HEK293 (cell line): ENCODE data around the gene ZFYVE28.
A peak's percentile ranks its signal among the peaks of the same experiment; 100 is the strongest.

Source experiments
- CTCF ChIA-PET: fragments of 350-600 bp; formaldehyde crosslinking; extraction: SDS; loops from one replicate; lab custom pipeline; 2021; ENCODE audit warnings: antibody characterized with exemption; lab: Yijun Ruan, JAX
- POLR2A ChIA-PET: fragments of 300-600 bp; formaldehyde crosslinking; extraction: SDS; loops from one replicate; lab custom pipeline; 2020; ENCODE audit warnings: antibody characterized with exemption, inconsistent platforms; lab: Yijun Ruan, JAX
- H3K27ac ChIP-seq: fragments of 200-500 bp; sonication (Bioruptor generic); 2 replicates; pipeline ENCODE4 v1.5.1; 2014; ENCODE audit warnings: low read depth, low read length, control low read depth, inconsistent platforms; ENCODE audit errors: extremely low read depth
- H3K36me3 ChIP-seq, 2 experiments: fragments of 200-500 bp in 1 of 2; sonication (Bioruptor generic) in 1 of 2; 1 replicate in 1 of 2; 2 replicates in 1 of 2; pipeline ENCODE4 v1.5.1; 2014 to 2017; ENCODE audit warnings: inconsistent platforms in 2 of 2, low read length in 2 of 2; ENCODE audit not compliant: control insufficient read depth in 2 of 2, insufficient read depth in 1 of 2
- H3K4me1 ChIP-seq: fragments of 200-500 bp; sonication (Bioruptor generic); 2 replicates; pipeline ENCODE4 v1.5.1; 2014; ENCODE audit warnings: mild to moderate bottlenecking, low read length, inconsistent platforms; ENCODE audit not compliant: control insufficient read depth, insufficient read depth
- H3K4me3 ChIP-seq: 2 replicates; pipeline ENCODE4 v1.5.1; 2011; ENCODE audit warnings: low read depth, mild to moderate bottlenecking, control low read depth, low read length, moderate library complexity
- H3K9me3 ChIP-seq: fragments of 200-500 bp; sonication (Bioruptor generic); 2 replicates; pipeline ENCODE4 v1.5.1; 2014; ENCODE audit warnings: low read depth, low read length, inconsistent platforms; ENCODE audit not compliant: control insufficient read depth, insufficient read depth
- EGR2 ChIP-seq: fragments of 450-650 bp; formaldehyde crosslinking; IDR thresholded peaks from 2 replicates; pipeline ENCODE4 v1.5.1; 2016; ENCODE audit warnings: low read depth, missing biosample characterization, missing genetic modification characterization
- GLIS1 ChIP-seq: fragments of 450-650 bp; formaldehyde crosslinking; IDR thresholded peaks from 2 replicates; pipeline ENCODE4 v1.5.1; 2016; ENCODE audit warnings: missing biosample characterization, missing genetic modification characterization
- SCRT2 ChIP-seq: fragments of 450-650 bp; formaldehyde crosslinking; IDR thresholded peaks from 2 replicates; pipeline ENCODE4 v1.5.1; 2016; ENCODE audit warnings: missing biosample characterization, missing genetic modification characterization
- SETDB1 ChIP-seq: IDR thresholded peaks from one replicate; pipeline ENCODE4 v1.6.1; 2017; ENCODE audit warnings: mild to moderate bottlenecking, low read length, moderate library complexity, mixed read lengths; ENCODE audit not compliant: insufficient read length
- ZNF10 ChIP-seq: fragments of 450-650 bp; formaldehyde crosslinking; IDR thresholded peaks from 2 replicates; pipeline ENCODE4 v1.5.1; 2017; ENCODE audit warnings: missing biosample characterization, missing genetic modification characterization
- ZNF174 ChIP-seq: fragments of 450-650 bp; formaldehyde crosslinking; IDR thresholded peaks from 2 replicates; pipeline ENCODE4 v1.5.0; 2017; ENCODE audit warnings: missing biosample characterization, mild to moderate bottlenecking, missing genetic modification characterization
- ZNF48 ChIP-seq: fragments of 450-650 bp; formaldehyde crosslinking; IDR thresholded peaks from 2 replicates; pipeline ENCODE4 v1.5.1; 2016; ENCODE audit warnings: missing biosample characterization, missing genetic modification characterization
- ZNF529 ChIP-seq: fragments of 450-650 bp; formaldehyde crosslinking; IDR thresholded peaks from 2 replicates; pipeline ENCODE4 v1.5.1; 2017; ENCODE audit warnings: missing genetic modification characterization, missing biosample characterization; ENCODE audit not compliant: insufficient replicate concordance
- ZNF560 ChIP-seq: fragments of 450-650 bp; formaldehyde crosslinking; IDR thresholded peaks from 2 replicates; pipeline ENCODE4 v1.5.1; 2017; ENCODE audit warnings: missing biosample characterization, missing genetic modification characterization, borderline replicate concordance
- ZNF623 ChIP-seq: fragments of 450-650 bp; formaldehyde crosslinking; IDR thresholded peaks from 2 replicates; pipeline ENCODE4 v1.5.1; 2016; ENCODE audit warnings: missing biosample characterization, missing genetic modification characterization
- ZNF660 ChIP-seq: fragments of 450-650 bp; IDR thresholded peaks from 2 replicates; pipeline ENCODE4 v1.5.1; 2018; ENCODE audit warnings: missing biosample characterization, mild to moderate bottlenecking, missing genetic modification characterization
- ZNF837 ChIP-seq: fragments of 450-650 bp; formaldehyde crosslinking; IDR thresholded peaks from 2 replicates; pipeline ENCODE4 v1.5.1; 2016; ENCODE audit warnings: missing biosample characterization, missing genetic modification characterization
- ZXDB ChIP-seq: fragments of 450-650 bp; formaldehyde crosslinking; IDR thresholded peaks from 2 replicates; pipeline ENCODE4 v1.5.1; 2016; ENCODE audit warnings: missing biosample characterization, missing genetic modification characterization
- TF ChIP-seq, protein P1 (sequence below): fragments of 450-650 bp; formaldehyde crosslinking; IDR thresholded peaks from 2 replicates; pipeline ENCODE4 v1.5.1; 2016; ENCODE audit warnings: missing biosample characterization, missing genetic modification characterization
- TF ChIP-seq, protein P2 (sequence below): fragments of 450-650 bp; formaldehyde crosslinking; IDR thresholded peaks from 2 replicates; pipeline ENCODE4 v1.5.1; 2016; ENCODE audit warnings: missing biosample characterization, missing genetic modification characterization
- TF ChIP-seq, protein P3 (sequence below): fragments of 450-650 bp; formaldehyde crosslinking; IDR thresholded peaks from 2 replicates; pipeline ENCODE4 v1.5.1; 2016; ENCODE audit warnings: missing biosample characterization, missing genetic modification characterization, low read depth
- TF ChIP-seq, protein P4 (sequence below): fragments of 450-650 bp; formaldehyde crosslinking; IDR thresholded peaks from 2 replicates; pipeline ENCODE4 v1.5.1; 2017; ENCODE audit warnings: missing biosample characterization, missing genetic modification characterization

The ZFYVE28 gene

DNA sequence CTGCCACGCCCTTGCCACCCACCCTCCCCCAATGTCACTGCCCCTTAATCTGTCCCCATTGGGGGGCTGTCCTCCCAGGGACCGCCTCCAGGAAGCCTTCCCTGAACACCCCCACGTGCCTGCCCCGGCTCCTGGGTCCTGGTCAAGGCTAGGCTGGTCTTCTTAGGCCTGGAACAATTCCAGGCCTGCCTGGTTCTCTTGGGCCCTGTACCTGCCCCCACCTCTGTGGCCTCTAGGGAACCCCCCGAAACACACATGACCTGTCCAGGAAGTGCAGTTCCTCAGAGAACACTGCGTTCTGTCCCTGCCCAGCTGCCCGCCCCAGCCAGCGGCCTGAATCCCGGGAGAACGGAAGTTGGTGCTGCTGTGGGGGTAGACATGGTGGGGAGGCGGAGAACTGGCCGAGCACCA is 161.7 kb downstream of the ZFYVE28 start:
- H3K4me1 ChIP-seq = no peaks in the 10 kb centered on the region
- no peak for TF ChIP-seq ZNF660 (tag by site-specific recombination)
- no peak for TF ChIP-seq ZNF48 (tag by site-specific recombination)
- no peak for TF ChIP-seq ZXDB (tag by site-specific recombination)
- H3K27ac ChIP-seq = no peak overlapping the region
- ChIA-PET CTCF (no interaction called here), POLR2A (interaction anchor here (2.1 kb wide), 1 partner anchor 15 kb away, joined by 7 read pairs; the partner anchor contains the start of genes HAUS3 and POLN)
- peaks cover 0 to 82% of the 10 kb centered on the region in 2 experiments; a peak in 1 of 3 replicates for H3K36me3 ChIP-seq
- no peak overlapping the region for H3K4me3 ChIP-seq
- H3K9me3 ChIP-seq = no peaks in the 10 kb centered on the region

DNA sequence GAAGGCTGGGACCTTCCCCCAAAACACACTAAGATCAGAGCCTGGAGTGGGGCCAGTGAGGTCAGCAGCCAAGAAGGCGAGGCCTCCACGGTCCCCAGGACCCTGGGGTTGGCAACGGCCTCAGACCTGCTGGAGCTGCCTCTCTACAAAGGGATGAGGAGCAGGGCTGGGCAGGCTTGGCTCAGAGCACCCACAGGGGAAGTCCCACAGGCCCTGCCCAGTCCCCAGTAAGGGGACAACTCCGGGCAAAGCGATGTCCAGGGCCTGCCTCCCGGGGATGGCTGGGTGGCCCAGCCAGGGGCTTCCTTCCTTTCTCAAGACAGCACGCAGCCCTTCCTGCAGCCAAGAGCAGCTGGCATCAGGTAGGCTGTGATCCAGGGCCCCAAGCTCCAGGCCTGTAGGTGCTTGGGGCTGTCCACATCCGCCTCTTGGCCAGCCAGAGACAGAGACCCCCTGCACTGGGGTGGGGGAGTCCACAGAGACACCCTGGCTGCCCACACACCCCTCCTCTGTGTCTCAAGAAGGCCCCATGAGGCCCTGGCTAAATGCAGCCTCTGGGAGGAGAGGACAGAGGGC is 162.2 kb downstream of the ZFYVE28 start:
- TF ChIP-seq, protein P1, sequence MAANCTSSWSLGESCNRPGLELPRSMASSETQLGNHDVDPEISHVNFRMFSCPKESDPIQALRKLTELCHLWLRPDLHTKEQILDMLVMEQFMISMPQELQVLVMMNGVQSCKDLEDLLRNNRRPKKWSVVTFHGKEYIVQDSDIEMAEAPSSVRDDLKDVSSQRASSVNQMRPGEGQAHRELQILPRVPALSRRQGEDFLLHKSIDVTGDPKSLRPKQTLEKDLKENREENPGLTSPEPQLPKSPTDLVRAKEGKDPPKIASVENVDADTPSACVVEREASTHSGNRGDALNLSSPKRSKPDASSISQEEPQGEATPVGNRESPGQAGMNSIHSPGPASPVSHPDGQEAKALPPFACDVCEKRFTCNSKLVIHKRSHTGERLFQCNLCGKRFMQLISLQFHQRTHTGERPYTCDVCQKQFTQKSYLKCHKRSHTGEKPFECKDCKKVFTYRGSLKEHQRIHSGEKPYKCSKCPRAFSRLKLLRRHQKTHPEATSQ (tag by site-specific recombination) = no peak
- TF ChIP-seq SETDB1 = no peak
- TF ChIP-seq, protein P2, sequence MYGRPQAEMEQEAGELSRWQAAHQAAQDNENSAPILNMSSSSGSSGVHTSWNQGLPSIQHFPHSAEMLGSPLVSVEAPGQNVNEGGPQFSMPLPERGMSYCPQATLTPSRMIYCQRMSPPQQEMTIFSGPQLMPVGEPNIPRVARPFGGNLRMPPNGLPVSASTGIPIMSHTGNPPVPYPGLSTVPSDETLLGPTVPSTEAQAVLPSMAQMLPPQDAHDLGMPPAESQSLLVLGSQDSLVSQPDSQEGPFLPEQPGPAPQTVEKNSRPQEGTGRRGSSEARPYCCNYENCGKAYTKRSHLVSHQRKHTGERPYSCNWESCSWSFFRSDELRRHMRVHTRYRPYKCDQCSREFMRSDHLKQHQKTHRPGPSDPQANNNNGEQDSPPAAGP = no peak
- TF ChIP-seq ZNF837 = no peak
- no peak for TF ChIP-seq ZNF10 (tag by site-specific recombination)
- TF ChIP-seq SCRT2 (tag by site-specific recombination) = no peak
- no peak for TF ChIP-seq EGR2 (tag by site-specific recombination)
- TF ChIP-seq, protein P3, sequence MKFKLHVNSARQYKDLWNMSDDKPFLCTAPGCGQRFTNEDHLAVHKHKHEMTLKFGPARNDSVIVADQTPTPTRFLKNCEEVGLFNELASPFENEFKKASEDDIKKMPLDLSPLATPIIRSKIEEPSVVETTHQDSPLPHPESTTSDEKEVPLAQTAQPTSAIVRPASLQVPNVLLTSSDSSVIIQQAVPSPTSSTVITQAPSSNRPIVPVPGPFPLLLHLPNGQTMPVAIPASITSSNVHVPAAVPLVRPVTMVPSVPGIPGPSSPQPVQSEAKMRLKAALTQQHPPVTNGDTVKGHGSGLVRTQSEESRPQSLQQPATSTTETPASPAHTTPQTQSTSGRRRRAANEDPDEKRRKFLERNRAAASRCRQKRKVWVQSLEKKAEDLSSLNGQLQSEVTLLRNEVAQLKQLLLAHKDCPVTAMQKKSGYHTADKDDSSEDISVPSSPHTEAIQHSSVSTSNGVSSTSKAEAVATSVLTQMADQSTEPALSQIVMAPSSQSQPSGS (tag by site-specific recombination) = no peak
- no peak for TF ChIP-seq ZNF560 (tag by site-specific recombination)
- TF ChIP-seq, protein P4, sequence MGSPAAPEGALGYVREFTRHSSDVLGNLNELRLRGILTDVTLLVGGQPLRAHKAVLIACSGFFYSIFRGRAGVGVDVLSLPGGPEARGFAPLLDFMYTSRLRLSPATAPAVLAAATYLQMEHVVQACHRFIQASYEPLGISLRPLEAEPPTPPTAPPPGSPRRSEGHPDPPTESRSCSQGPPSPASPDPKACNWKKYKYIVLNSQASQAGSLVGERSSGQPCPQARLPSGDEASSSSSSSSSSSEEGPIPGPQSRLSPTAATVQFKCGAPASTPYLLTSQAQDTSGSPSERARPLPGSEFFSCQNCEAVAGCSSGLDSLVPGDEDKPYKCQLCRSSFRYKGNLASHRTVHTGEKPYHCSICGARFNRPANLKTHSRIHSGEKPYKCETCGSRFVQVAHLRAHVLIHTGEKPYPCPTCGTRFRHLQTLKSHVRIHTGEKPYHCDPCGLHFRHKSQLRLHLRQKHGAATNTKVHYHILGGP (tag by site-specific recombination) = no peak
- no peak for TF ChIP-seq ZNF623 (tag by site-specific recombination)
- ChIA-PET POLR2A (interaction anchor here (2.1 kb wide), 1 partner anchor 14 kb away, joined by 7 read pairs; the partner anchor contains the start of genes HAUS3 and POLN), CTCF (interaction anchor here (0.6 kb wide), 1 partner anchor 12 kb away, joined by 3 read pairs; no protein-coding TSS in a partner anchor)
- no peak overlapping the region for H3K4me3 ChIP-seq
- H3K36me3 ChIP-seq = peaks cover 0 to 87% of the 10 kb centered on the region in 2 experiments; a peak in 1 of 3 replicates
- H3K4me1 ChIP-seq = no peaks in the 10 kb centered on the region
- no peaks in the 10 kb centered on the region for H3K9me3 ChIP-seq
- H3K27ac ChIP-seq = no peak overlapping the region

DNA sequence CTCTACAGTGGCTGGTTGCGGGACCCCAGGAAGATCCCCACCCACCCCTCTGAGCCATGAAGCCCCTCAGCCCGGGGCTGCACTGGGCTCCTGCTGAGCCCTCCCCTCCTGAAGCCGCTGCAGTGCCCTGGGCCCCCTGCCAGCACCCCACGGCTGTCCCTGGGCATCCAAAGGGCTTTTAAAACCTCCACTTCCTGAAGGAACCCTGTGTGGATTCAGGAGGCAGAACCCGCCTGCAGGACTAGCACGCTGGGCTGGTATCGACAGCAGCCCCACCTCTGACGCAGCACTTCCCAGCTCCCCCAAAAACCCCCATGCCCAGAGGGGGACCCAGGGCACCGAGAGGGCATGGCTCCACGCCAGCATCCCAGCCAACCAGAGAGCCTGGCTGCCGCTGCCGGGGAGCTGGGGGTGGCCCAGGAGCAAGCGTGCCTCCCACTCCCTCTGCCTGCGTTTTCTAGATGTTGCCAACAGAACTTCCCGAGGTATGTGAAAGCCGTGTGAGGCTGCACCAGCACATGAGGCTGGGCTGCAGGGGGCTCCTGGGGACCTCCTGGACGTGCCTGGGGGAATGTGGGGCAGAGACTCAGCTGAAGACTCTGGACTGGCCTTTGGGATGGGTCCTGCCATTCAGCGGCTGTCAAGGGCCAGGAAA is 162.8 kb downstream of the ZFYVE28 start:
- no peak for TF ChIP-seq ZNF174 (tag by site-specific recombination)
- no peak for TF ChIP-seq ZNF529 (tag by site-specific recombination)
- TF ChIP-seq GLIS1 (tag by site-specific recombination) = peak; percentile 12; the same call in 1 of the 2 replicates
- POLR2A ChIA-PET = no interaction called here
- Histone ChIP-seq H3K4me3 (no peak overlapping the region), H3K4me1 (no peaks in the 10 kb centered on the region), H3K36me3 (peaks cover 0 to 93% of the 10 kb centered on the region in 2 experiments; a peak in 1 of 3 replicates), H3K9me3 (no peaks in the 10 kb centered on the region), H3K27ac (no peak overlapping the region)
- CTCF ChIA-PET = interaction anchor here (0.6 kb wide), 1 partner anchor 12 kb away, joined by 3 read pairs; no protein-coding TSS in a partner anchor
